Activated CD4-positive, CD25-positive, alpha-beta regulatory T cell treated with anti-CD3 and anti-CD28 coated beads, Interleukin-2, amount 50 U/mL, for 72 hours (primary cell): ENCODE results near the gene SGCG.

Experiments used
- DNase-seq: peaks from one replicate; pipeline ENCODE4 v3.0.0; 2021

The SGCG gene

GRCh38 chr13:23344931-23345595 is 164.3 kb downstream of the SGCG start:
- DNase-seq = no peak

- DNase-seq = no peak
These were observed 166.8 kb downstream of the SGCG start for GRCh38 chr13:23347601-23348000.

GRCh38 chr13:23348262-23349127 is 167.7 kb downstream of the SGCG start:
- no peak for DNase-seq

- no peak for DNase-seq
These were observed 168.6 kb downstream of the SGCG start for GRCh38 chr13:23349161-23349897.

GRCh38 chr13:23350009-23350408 is 169.2 kb downstream of the SGCG start:
- DNase-seq = no peak

GRCh38 chr13:23352161-23352560 is 171.4 kb downstream of the SGCG start:
- no peak for DNase-seq

GRCh38 chr13:23354520-23354919 is 173.7 kb downstream of the SGCG start:
- no peak for DNase-seq

- DNase-seq = no peak
These were observed 175.6 kb downstream of the SGCG start for GRCh38 chr13:23356368-23356767.

- no peak for DNase-seq
These were observed 176.6 kb downstream of the SGCG start for GRCh38 chr13:23357349-23357748.

GRCh38 chr13:23359882-23360281 is 179.1 kb downstream of the SGCG start:
- DNase-seq = no peak

- no peak for DNase-seq
These were observed 184.9 kb downstream of the SGCG start for GRCh38 chr13:23365652-23366051.

GRCh38 chr13:23367907-23368306 is 187.1 kb downstream of the SGCG start:
- DNase-seq = no peak

- DNase-seq = no peak
These were observed 191.6 kb downstream of the SGCG start for GRCh38 chr13:23372264-23372906.
